Measurements from ENCODE around the gene SEMA6A. TPM values are rescaled to one million over a fixed set of nuclear protein-coding genes. Genes with fewer than 3 reads are reported as not detected.
"Not testable (repeated sequence)": the region's sequence is repeated elsewhere in the genome, so short reads cannot be mapped to it uniquely, and the experiment has no call there.

Gene SEMA6A
- total and polyA plus RNA-seq, 10 donors, result 0.88 to 78.6 (median 30.4) TPM

GRCh38 chr5:116550082-116550481 is 24.5 kb downstream of the SEMA6A start:
- no peak for DNase-seq
- Histone ChIP-seq H3K27me3 (replicated peaks in 1 of 7) (no peaks in the 10 kb centered on the region), H3K36me3 (no peaks in the 10 kb centered on the region), H3K4me3 (no peak overlapping the region), H3K27ac (no peak overlapping the region), H3K4me1 (no peaks in the 10 kb centered on the region), H3K9me3 (peaks cover 0 to 23% (median 16%) of the 10 kb centered on the region in 8 donors)
- intact Hi-C loops (cut with DNase I; ENCODE audit: low total_unique reads), result no loop called here
- TF ChIP-seq POLR2AphosphoS5 (IDR thresholded peaks at IDR 0.05), result no peak
- TF ChIP-seq, protein P1, sequence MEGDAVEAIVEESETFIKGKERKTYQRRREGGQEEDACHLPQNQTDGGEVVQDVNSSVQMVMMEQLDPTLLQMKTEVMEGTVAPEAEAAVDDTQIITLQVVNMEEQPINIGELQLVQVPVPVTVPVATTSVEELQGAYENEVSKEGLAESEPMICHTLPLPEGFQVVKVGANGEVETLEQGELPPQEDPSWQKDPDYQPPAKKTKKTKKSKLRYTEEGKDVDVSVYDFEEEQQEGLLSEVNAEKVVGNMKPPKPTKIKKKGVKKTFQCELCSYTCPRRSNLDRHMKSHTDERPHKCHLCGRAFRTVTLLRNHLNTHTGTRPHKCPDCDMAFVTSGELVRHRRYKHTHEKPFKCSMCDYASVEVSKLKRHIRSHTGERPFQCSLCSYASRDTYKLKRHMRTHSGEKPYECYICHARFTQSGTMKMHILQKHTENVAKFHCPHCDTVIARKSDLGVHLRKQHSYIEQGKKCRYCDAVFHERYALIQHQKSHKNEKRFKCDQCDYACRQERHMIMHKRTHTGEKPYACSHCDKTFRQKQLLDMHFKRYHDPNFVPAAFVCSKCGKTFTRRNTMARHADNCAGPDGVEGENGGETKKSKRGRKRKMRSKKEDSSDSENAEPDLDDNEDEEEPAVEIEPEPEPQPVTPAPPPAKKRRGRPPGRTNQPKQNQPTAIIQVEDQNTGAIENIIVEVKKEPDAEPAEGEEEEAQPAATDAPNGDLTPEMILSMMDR (IDR thresholded peaks at IDR 0.05 in 8 of 11, conservative IDR thresholded peaks at IDR 0.05 in 3 of 11), result no peak
- no peak for TF ChIP-seq POLR2A (IDR thresholded peaks at IDR 0.05)

DNA sequence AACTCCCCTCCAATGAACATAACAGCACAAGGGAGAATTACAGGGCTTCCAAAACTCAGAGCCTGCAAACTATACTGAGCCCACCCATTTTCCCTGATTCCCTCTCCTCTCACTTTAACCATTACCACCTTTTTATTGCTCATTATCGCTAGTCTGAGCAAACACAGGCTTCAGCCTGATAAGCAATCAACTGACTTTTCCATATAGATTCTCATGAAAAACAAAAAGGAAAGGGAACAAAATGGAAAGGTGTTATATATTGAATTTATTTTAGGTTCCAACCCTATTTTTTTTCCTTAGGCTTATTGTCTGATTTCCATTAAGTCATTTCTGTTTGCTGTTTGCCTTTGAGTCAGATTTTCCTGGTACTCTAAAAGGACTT is 27.9 kb downstream of the SEMA6A start:
- WGBS, 5 donors, result 91 to 97% (median 95%) methylated on average over 1 of the region's 1 CpG
- intact Hi-C loops (cut with DNase I; ENCODE audit: low total_unique reads), result no loop called here
- H3K4me1 ChIP-seq, result no peaks in the 10 kb centered on the region
- TF ChIP-seq, protein P1 (IDR thresholded peaks at IDR 0.05 in 8 of 11, conservative IDR thresholded peaks at IDR 0.05 in 3 of 11), result no peak
- no peak for TF ChIP-seq POLR2AphosphoS5 (IDR thresholded peaks at IDR 0.05)
- TF ChIP-seq POLR2A (IDR thresholded peaks at IDR 0.05), result no peak
- H3K36me3 ChIP-seq, result no peaks in the 10 kb centered on the region
- H3K9me3 ChIP-seq, result peaks cover 0 to 34% (median 25%) of the 10 kb centered on the region in 8 donors
- no peaks in the 10 kb centered on the region for H3K27me3 ChIP-seq (replicated peaks in 1 of 7)
- DNase-seq, result no peak
- H3K4me3 ChIP-seq, result no peak overlapping the region
- H3K27ac ChIP-seq, result no peak overlapping the region

- Histone ChIP-seq H3K9me3 (peaks cover 0 to 34% (median 25%) of the 10 kb centered on the region in 8 donors), H3K27me3 (replicated peaks in 1 of 7) (no peaks in the 10 kb centered on the region), H3K4me1 (no peaks in the 10 kb centered on the region), H3K36me3 (no peaks in the 10 kb centered on the region), H3K4me3 (no peak overlapping the region), H3K27ac (no peak overlapping the region)
- WGBS, 5 donors, result 65 to 89% (median 75%) methylated on average over 1 of the region's 1 CpG
- intact Hi-C loops (cut with DNase I; ENCODE audit: low total_unique reads), result no loop called here
- DNase-seq, result no peak
- peak in 1 of 3 donors; percentile 47 for TF ChIP-seq POLR2AphosphoS5 (IDR thresholded peaks at IDR 0.05)
- no peak for TF ChIP-seq POLR2A (IDR thresholded peaks at IDR 0.05)
- TF ChIP-seq, protein P1 (IDR thresholded peaks at IDR 0.05 in 8 of 11, conservative IDR thresholded peaks at IDR 0.05 in 3 of 11), result no peak
Measured at GRCh38 chr5:116546033-116546742, 28.4 kb downstream of the SEMA6A start.

- H3K9me3 ChIP-seq, result peaks cover 0 to 34% (median 25%) of the 10 kb centered on the region in 8 donors
- H3K36me3 ChIP-seq; DNase-seq; H3K27me3 ChIP-seq (replicated peaks in 1 of 7); intact Hi-C loops (cut with DNase I; ENCODE audit: low total_unique reads); H3K4me1 ChIP-seq; H3K4me3 ChIP-seq; H3K27ac ChIP-seq: not testable (repeated sequence)
- WGBS, 5 donors, result 92 to 99% (median 97%) methylated on average over 6 of the region's 6 CpGs
Measured at GRCh38 chr5:116545465-116545864, 29.2 kb downstream of the SEMA6A start.
